HCT116 (cell line): Measurements from ENCODE around the gene VPS9D1. TPM values are rescaled to one million over a fixed set of nuclear protein-coding genes. Genes with fewer than 3 reads are reported as not detected.

ENCODE experiments used
- ATAC-seq: fragments of 200-7000 bp; cut with Tn5 transposase; 2 replicates; pipeline ENCODE4 v1.9.1; 2020; ENCODE audit warnings: mild to moderate bottlenecking, moderate library complexity
- BruUV-seq: library from RNA; stranded (reverse); fragments of 400-500 nt; replicated peaks from 2 replicates; lab custom pipeline; 2021; lab: Mats Ljungman, UMichigan
- CTCF ChIA-PET: fragments of 300-600 bp; sonication (Branson Sonifier 250); formaldehyde crosslinking; loops from one replicate; lab custom pipeline; 2021; ENCODE audit warnings: antibody characterized with exemption; lab: Charles Lee
- POLR2A ChIA-PET: fragments of 300-600, 350-600 bp; sonication (Branson Sonifier 250); formaldehyde crosslinking; loops from one replicate; lab custom pipeline; 2021; ENCODE audit warnings: antibody characterized with exemption; lab: Charles Lee
- RAD21 ChIA-PET, 2 experiments: fragments of 300-600 bp; sonication (Branson Sonifier 250); formaldehyde crosslinking; loops; one replicate each; lab custom pipeline; 2023; ENCODE audit warnings: low total read pairs in 2 of 2; ENCODE audit not compliant: uncharacterized antibody in 2 of 2, unreplicated experiment in 2 of 2, low non-redundant PET in 1 of 2; lab: Charles Lee
- DNase-seq: peaks from one replicate; pipeline ENCODE4 v3.0.0-alpha.2; 2010; ENCODE audit warnings: low read depth, low spot score
- H2AFZ ChIP-seq: fragments of 200-600 bp; shearing (Covaris generic), sonication (generic); 2 replicates; pipeline ENCODE4 v1.6.1; 2017; ENCODE audit warnings: low read depth, mixed run types, mixed read lengths, antibody characterized with exemption, low read length; ENCODE audit not compliant: poor library complexity, severe bottlenecking
- H3K27ac ChIP-seq: 2 replicates; pipeline ENCODE4 v1.5.1; 2012; ENCODE audit warnings: low read depth, low read length
- H3K27me3 ChIP-seq: fragments of 200-600 bp; sonication (generic); 2 replicates; pipeline ENCODE4 v1.6.1; 2016; ENCODE audit warnings: mixed run types, low read length, mixed read lengths; ENCODE audit not compliant: insufficient read depth
- H3K36me3 ChIP-seq, 2 experiments: fragments of 200-500 bp in 1 of 2; fragments of 200-600 bp in 1 of 2; sonication (Bioruptor generic) in 1 of 2; sonication (generic) in 1 of 2; 2 replicates each; pipeline versions ENCODE4 v1.5.1 to v1.6.1; 2014 to 2016; ENCODE audit warnings: low read length in 2 of 2, inconsistent platforms in 1 of 2, mixed read lengths in 1 of 2, mixed run types in 1 of 2; ENCODE audit not compliant: insufficient read depth in 2 of 2, control insufficient read depth in 1 of 2
- H3K4me1 ChIP-seq, 2 experiments: fragments of 200-600 bp in 1 of 2; sonication (generic) in 1 of 2; 2 replicates each; pipeline versions ENCODE4 v1.5.1 to v1.6.1; 2012 to 2017; ENCODE audit warnings: low read length in 2 of 2, inconsistent platforms in 1 of 2, mild to moderate bottlenecking in 1 of 2, mixed read lengths in 1 of 2, mixed run types in 1 of 2, moderate library complexity in 1 of 2; ENCODE audit not compliant: insufficient read depth in 2 of 2, control insufficient read depth in 1 of 2
- H3K4me2 ChIP-seq: fragments of 200-600 bp; sonication (generic); 2 replicates; pipeline ENCODE4 v1.6.1; 2017; ENCODE audit warnings: mixed run types, low read length, mixed read lengths
- H3K4me3 ChIP-seq, 2 experiments: fragments of 200-600 bp in 1 of 2; sonication (generic) in 1 of 2; replicated peaks in 1 of 2; 2 replicates each; pipeline ENCODE4 v1.5.1; 2011 to 2016; ENCODE audit warnings: low read length in 2 of 2, control low read depth in 1 of 2, low read depth in 1 of 2, mild to moderate bottlenecking in 1 of 2, mixed read lengths in 1 of 2, mixed run types in 1 of 2
- H3K79me2 ChIP-seq: fragments of 200-600 bp; sonication (generic); 2 replicates; pipeline ENCODE4 v1.6.1; 2017; ENCODE audit warnings: mild to moderate bottlenecking, mixed run types, low read length, moderate library complexity, mixed read lengths; ENCODE audit not compliant: insufficient read depth
- H3K9ac ChIP-seq: fragments of 200-600 bp; sonication (generic); 2 replicates; pipeline ENCODE4 v1.6.1; 2016; ENCODE audit warnings: low read length, mixed read lengths
- H3K9me2 ChIP-seq: fragments of 200-600 bp; sonication (generic), shearing (Covaris generic); 2 replicates; pipeline ENCODE4 v1.6.1; 2017; ENCODE audit warnings: mixed run types, mild to moderate bottlenecking, moderate library complexity; ENCODE audit not compliant: insufficient read depth
- H3K9me3 ChIP-seq, 2 experiments: fragments of 200-500 bp in 1 of 2; fragments of 200-600 bp in 1 of 2; sonication (Bioruptor generic) in 1 of 2; sonication (generic) in 1 of 2; 2 replicates each; pipeline ENCODE4 v1.6.1; 2014 to 2017; ENCODE audit warnings: low read length in 2 of 2, mixed read lengths in 2 of 2, inconsistent platforms in 1 of 2, low read depth in 1 of 2, mild to moderate bottlenecking in 1 of 2, mixed run types in 1 of 2, moderate library complexity in 1 of 2; ENCODE audit not compliant: control insufficient read depth in 1 of 2, insufficient read depth in 1 of 2
- H4K20me1 ChIP-seq: fragments of 200-600 bp; sonication (generic), shearing (Covaris generic); 2 replicates; pipeline ENCODE4 v1.6.1; 2017; ENCODE audit warnings: mixed run types, mild to moderate bottlenecking, moderate library complexity; ENCODE audit not compliant: insufficient read depth
- CEBPB ChIP-seq: IDR thresholded peaks from 2 replicates; pipeline ENCODE4 v1.6.1; 2012; ENCODE audit warnings: low read depth
- EGR1 ChIP-seq: IDR thresholded peaks from 2 replicates; pipeline ENCODE4 v1.6.1; 2012; ENCODE audit warnings: low read depth
- ELF1 ChIP-seq: IDR thresholded peaks from 2 replicates; pipeline ENCODE4 v1.6.1; 2012; ENCODE audit warnings: low read depth, borderline replicate concordance
- EZH2phosphoT487 ChIP-seq: fragments of 200-600 bp; IDR thresholded peaks from 2 replicates; pipeline ENCODE4 v1.6.1; 2018; ENCODE audit warnings: antibody characterized with exemption, borderline replicate concordance
- FOSL1 ChIP-seq: IDR thresholded peaks from 2 replicates; pipeline ENCODE4 v1.6.1; 2012; ENCODE audit warnings: low read depth
- JUND ChIP-seq: IDR thresholded peaks from 2 replicates; pipeline ENCODE4 v1.6.1; 2012
- POLR2A ChIP-seq: IDR thresholded peaks from 2 replicates; pipeline ENCODE4 v1.7.0; 2011; ENCODE audit warnings: borderline replicate concordance; ENCODE audit not compliant: insufficient read depth, insufficient read length; ENCODE audit errors: extremely low read depth
- POLR2AphosphoS5 ChIP-seq: IDR thresholded peaks from 2 replicates; pipeline ENCODE4 v1.6.1; 2011; ENCODE audit warnings: mild to moderate bottlenecking, low read depth, low read length, moderate library complexity
- RAD21 ChIP-seq: IDR thresholded peaks from 2 replicates; pipeline ENCODE4 v1.6.1; 2012; ENCODE audit warnings: low read depth, mild to moderate bottlenecking
- SRF ChIP-seq: IDR thresholded peaks from 2 replicates; pipeline ENCODE4 v1.6.1; 2012; ENCODE audit warnings: low read depth
- YY1 ChIP-seq: IDR thresholded peaks from 2 replicates; pipeline ENCODE4 v1.6.1; 2011; ENCODE audit warnings: low read length, low read depth, moderate library complexity, mild to moderate bottlenecking; ENCODE audit not compliant: insufficient replicate concordance; ENCODE audit errors: extremely low read depth
- ZFX ChIP-seq: fragments of 450-650 bp; IDR thresholded peaks from 2 replicates; pipeline ENCODE4 v1.6.1; 2017
- ZNF274 ChIP-seq: fragments of 200-500 bp; sonication (Bioruptor generic); IDR thresholded peaks from 2 replicates; pipeline ENCODE4 v1.6.1; 2014; ENCODE audit warnings: mild to moderate bottlenecking, low read depth, low read length, inconsistent platforms
- intact Hi-C: fragments of 100-400 bp; cut with micrococcal nuclease; formaldehyde crosslinking; loops from 2 replicates; pipeline ENCODE4 v1.10.0; 2022
- total RNA-seq: library from RNA; stranded (reverse); gene quantifications from one replicate; pipeline ENCODE4 v1.2.1, GENCODE V29; 2021; ENCODE audit not compliant: unreplicated experiment
- TF ChIP-seq, protein P1 (sequence below), 3 experiments: fragments of 200-600 bp in 1 of 3; sonication (generic) in 1 of 3; IDR thresholded peaks in 2 of 3; conservative IDR thresholded peaks in 1 of 3; 2 replicates each; pipeline ENCODE4 v1.5.1; 2012 to 2017; ENCODE audit warnings: low read depth in 2 of 3, low read length in 2 of 3, antibody characterized with exemption in 1 of 3, borderline replicate concordance in 1 of 3, control low read depth in 1 of 3, mild to moderate bottlenecking in 1 of 3, mixed read lengths in 1 of 3, mixed run types in 1 of 3, moderate library complexity in 1 of 3; ENCODE audit not compliant: insufficient read depth in 1 of 3

VPS9D1 gene
- total RNA-seq, 1 experiment from 2014 or later = 4.2 TPM

DNA sequence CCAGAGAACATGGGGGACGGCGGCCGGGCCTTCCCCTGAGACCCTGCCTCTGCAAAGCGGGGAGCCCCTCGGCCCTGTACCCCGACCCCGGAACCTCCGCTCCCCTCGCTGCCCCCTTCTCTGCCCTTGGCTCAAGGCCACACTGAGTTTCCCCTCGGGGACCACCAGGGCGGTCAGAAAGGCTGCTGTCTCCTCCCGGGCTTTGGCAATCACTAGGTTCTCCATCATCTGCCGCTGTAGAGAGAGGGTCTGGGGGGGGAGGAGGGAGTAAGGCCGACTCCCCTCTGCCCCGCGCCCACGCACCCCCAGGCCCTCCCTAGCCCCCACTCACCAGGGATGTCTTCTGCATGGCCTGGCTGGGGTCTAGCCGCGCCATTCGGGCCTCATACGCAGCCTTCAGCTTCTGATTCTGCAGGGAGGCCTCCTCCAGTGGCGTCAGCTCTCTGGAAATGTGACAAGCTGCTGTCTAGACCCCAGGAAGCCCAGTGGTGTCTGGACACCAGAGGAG, 8.4 kb downstream of the VPS9D1 start:
- Histone ChIP-seq H3K79me2 (peaks cover 42% of the 10 kb centered on the region), H4K20me1 (no peaks in the 10 kb centered on the region), H3K4me2 (peak overlapping the region; percentile 97), H3K9ac (peak overlapping the region; percentile 100), H3K9me3 (no peaks in the 10 kb centered on the region), H3K36me3 (peaks cover 9 to 23% of the 10 kb centered on the region in 2 experiments), H2AFZ (no peak overlapping the region), H3K4me3 (peak overlapping the region; percentile 84 to 99), H3K9me2 (no peaks in the 10 kb centered on the region), H3K4me1 (peaks cover 0 to 38% of the 10 kb centered on the region in 2 experiments; a peak in 2 of 4 replicates), H3K27me3 (no peaks in the 10 kb centered on the region), H3K27ac (peak overlapping the region; percentile 83)
- ChIA-PET RAD21 (no interaction called here), POLR2A (interaction anchor here (1.2 to 3.2 kb wide), 2 partner anchors 8 to 12 kb away, joined by 4 to 12 read pairs; partner anchors contain the start of gene VPS9D1), CTCF (interaction anchor here (2.3 kb wide), 1 partner anchor 12 kb away, joined by 6 read pairs; no protein-coding TSS in a partner anchor)
- intact Hi-C loops = no loop called here
- BruUV-seq = no TSS peak
- TF ChIP-seq ZFX (peak; percentile 90; the same call in 1 of the 2 replicates), EGR1 (no peak)
- TF ChIP-seq, protein P1, sequence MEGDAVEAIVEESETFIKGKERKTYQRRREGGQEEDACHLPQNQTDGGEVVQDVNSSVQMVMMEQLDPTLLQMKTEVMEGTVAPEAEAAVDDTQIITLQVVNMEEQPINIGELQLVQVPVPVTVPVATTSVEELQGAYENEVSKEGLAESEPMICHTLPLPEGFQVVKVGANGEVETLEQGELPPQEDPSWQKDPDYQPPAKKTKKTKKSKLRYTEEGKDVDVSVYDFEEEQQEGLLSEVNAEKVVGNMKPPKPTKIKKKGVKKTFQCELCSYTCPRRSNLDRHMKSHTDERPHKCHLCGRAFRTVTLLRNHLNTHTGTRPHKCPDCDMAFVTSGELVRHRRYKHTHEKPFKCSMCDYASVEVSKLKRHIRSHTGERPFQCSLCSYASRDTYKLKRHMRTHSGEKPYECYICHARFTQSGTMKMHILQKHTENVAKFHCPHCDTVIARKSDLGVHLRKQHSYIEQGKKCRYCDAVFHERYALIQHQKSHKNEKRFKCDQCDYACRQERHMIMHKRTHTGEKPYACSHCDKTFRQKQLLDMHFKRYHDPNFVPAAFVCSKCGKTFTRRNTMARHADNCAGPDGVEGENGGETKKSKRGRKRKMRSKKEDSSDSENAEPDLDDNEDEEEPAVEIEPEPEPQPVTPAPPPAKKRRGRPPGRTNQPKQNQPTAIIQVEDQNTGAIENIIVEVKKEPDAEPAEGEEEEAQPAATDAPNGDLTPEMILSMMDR (IDR thresholded peaks at IDR 0.05 in 2 of 3, conservative IDR thresholded peaks at IDR 0.05 in 1 of 3; ENCODE audit: borderline replicate concordance in 1 of 3, insufficient read depth in 1 of 3, low read depth in 2 of 3, low read length in 2 of 3) = no peak
- DNase-seq (no peak), ATAC-seq (peak; percentile 19)

DNA sequence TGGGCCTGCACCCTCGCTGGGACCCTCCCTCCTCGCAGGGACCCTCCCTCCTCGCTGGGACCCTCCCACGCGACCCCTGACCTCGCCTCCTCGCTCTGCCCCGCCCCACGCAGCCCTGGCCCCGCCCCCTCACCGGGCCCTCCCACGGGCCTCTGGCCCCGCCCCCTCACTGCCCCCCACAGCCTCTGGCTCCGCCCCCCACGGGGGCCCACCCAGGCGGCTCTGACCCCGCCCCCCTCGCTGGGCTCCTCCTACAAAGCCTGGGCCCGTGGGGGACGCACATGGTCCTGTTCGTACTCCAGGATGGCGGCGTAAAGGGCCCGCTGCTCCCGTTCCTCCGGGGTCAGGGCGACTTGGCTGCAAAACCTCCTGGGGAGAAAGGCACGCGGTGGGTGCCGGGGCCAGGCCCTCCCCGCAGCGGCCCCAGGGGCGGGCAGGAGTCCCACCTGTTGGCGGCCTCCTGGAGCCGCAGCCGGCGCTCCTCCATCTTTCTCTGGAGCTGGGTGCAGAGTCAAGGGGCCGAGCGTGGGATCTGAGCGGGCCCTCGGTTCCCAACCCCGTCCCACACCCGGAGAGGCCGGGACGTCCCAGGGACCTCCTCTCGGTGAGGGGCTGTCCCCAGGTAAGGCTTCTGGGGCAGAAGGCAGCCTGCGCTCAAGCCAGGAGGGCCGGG, 9.0 kb downstream of the VPS9D1 start:
- BruUV-seq = TSS peak; percentile 75
- ATAC-seq = peak; percentile 86
- Histone ChIP-seq H2AFZ (no peak overlapping the region), H3K4me3 (peak overlapping the region; percentile 84 to 99), H3K9ac (peak overlapping the region; percentile 100), H3K27ac (peak overlapping the region; percentile 83), H3K9me2 (no peaks in the 10 kb centered on the region), H4K20me1 (no peaks in the 10 kb centered on the region), H3K9me3 (no peaks in the 10 kb centered on the region), H3K36me3 (peaks cover 9 to 20% of the 10 kb centered on the region in 2 experiments), H3K4me1 (peaks cover 0 to 35% of the 10 kb centered on the region in 2 experiments; a peak in 2 of 4 replicates), H3K79me2 (peaks cover 42% of the 10 kb centered on the region), H3K27me3 (no peaks in the 10 kb centered on the region), H3K4me2 (peak overlapping the region; percentile 97)
- ChIA-PET RAD21 (no interaction called here), CTCF (interaction anchor here (2.3 kb wide), 1 partner anchor 11 kb away, joined by 6 read pairs; no protein-coding TSS in a partner anchor), POLR2A (interaction anchor here (1.0 to 3.2 kb wide), 3 partner anchors 8 to 12 kb away, joined by 4 to 12 read pairs (median 4); partner anchors contain the start of gene VPS9D1)
- TF ChIP-seq JUND (no peak), ZFX (peak; percentile 95; the same call in 1 of the 2 replicates), ELF1 (no peak), YY1 (peak; percentile 74), ZNF274 (no peak), POLR2AphosphoS5 (peak; percentile 98), POLR2A (peak; percentile 92), FOSL1 (no peak), EZH2phosphoT487 (no peak), RAD21 (no peak), SRF (no peak), CEBPB (no peak)
- DNase-seq = peak; percentile 73
- intact Hi-C loops = no loop called here
